Stimulated activated CD8-positive, alpha-beta memory T cell treated with anti-CD3 and anti-CD28 coated beads, Interleukin-12 subunit alpha, Interleukin-12 subunit beta, amount 100 ng/mL, for 24 hours (primary cell): Measurements from ENCODE around the gene LGR5.

Experiments used
- DNase-seq: peaks from one replicate; pipeline ENCODE4 v3.0.0-alpha.2; 2020; ENCODE audit errors: extremely low read depth

Gene LGR5

GRCh38 chr12:71438670-71439361 lies 782 bp upstream of the LGR5 start:
- no peak for DNase-seq

DNA sequence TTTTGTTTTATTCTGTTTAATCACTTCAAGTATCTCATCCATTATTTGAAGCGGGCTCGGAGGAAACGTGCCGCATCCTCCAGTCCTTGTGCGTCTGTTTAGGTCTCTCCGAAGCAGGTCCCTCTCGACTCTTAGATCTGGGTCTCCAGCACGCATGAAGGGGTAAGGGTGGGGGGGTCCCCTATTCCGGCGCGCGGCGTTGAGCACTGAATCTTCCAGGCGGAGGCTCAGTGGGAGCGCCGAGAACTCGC lies 311 bp upstream of the LGR5 start:
- no peak for DNase-seq

DNA sequence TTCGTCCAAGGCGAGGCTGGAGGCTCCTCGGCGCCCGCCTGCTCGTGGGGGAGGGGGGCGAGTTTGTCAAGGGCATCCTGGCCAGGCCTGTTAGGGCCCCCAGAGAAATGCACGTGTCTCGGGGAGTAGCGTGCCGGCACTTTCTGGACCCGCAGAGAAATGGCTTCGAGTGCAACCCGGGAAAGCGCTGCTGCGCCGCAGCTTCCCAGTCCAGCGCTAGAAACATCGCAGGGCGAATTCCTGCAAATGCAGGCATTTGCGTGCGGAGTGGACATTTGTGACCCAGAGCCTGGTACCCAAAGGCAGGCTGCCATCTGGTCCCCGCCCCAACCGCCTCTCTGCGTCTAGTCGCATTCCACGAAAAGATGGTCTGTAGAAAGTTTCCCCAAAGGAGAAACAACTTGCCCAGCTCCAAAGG lies 756 bp downstream of the LGR5 start:
- no peak for DNase-seq

DNA sequence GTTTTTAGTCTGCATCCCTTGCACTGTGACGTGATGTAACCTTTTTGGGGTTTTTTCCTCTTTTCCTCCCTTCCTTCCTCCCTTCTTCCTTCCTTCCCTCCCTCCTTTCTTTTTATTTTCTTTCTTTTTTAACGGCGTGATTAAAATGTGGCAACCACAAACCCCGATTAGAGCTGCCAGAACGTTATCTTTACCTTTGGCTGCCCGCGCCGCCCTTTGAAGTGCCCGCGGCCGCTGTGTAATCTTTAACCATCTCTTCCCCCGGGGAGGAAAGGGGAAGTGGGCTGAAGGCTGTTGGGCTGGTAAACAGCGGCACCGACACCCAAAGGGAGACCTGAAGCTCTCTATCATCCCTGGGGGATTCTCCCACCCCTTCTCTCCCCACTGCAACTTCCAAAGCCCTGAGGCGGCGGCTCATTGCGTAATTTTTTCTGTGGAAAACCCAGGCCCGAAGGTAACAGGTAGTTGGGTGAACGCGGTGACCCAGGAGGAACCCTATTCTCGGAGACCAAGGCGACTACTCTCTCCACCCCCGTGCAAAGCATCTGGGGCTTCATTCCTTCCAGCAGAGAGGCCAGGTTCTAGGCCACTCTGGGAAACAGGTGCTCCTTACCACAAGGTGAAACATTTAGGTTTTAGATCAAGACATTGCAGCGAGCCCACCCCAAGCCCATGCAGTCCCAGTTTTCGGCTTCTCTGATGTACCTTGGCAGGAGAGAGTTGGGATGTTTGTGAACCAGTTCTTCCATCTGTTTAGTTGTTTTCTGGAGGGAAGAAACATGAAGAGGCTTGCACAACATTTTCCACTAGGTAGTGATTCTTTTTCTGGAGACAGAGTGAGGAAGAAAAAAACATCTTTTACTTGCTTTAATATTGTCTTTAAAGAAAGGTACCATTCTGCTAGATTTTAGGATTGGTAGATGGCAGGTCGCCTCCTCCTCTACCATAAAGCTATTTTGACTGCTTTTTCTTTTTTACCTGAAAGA lies 1.5 kb downstream of the LGR5 start:
- DNase-seq, result no peak

- no peak for DNase-seq
These were observed 2.4 kb downstream of the LGR5 start for GRCh38 chr12:71441836-71442566.

GRCh38 chr12:71442567-71442931 lies 3.0 kb downstream of the LGR5 start:
- DNase-seq, result no peak

DNA sequence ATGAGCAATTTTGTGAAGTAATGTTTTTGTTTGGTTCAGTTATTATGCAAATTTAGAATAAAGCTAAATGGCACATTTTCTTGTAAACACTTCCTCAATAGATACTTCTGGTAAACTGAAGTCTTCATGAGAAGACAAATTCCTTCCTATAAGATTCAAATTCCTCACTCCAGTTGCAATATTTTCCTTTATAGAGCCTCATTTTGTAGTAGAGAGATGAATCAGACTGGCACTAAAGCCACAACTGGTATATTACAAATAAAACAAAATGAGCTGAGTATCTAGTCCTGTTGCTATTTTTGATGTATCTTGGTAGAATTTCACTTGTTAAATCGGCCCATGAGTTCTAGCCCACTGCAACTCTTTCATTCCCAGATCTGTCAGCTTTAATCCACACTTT lies 5.5 kb downstream of the LGR5 start:
- no peak for DNase-seq

DNA sequence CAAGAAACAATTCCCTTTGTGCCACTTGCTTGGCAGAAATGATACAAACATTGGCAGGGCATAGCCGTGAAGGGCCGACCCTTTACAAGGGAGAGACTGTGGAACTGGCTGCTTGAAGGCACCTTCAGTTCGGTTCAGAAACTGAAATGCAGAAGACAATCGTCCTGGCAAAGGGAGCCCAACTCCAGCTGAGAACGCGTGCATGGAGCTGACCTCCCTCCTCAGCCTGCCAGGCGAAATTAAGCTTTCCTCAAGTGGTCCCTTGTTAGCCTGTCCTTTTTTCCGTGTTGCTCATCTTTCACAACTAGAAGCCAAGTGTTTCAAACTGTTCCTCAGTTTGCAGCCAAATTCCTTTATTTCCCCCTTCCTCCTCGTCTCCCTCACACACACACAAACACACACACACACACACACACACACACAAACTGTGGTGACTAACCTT lies 8.1 kb downstream of the LGR5 start:
- no peak for DNase-seq

DNA sequence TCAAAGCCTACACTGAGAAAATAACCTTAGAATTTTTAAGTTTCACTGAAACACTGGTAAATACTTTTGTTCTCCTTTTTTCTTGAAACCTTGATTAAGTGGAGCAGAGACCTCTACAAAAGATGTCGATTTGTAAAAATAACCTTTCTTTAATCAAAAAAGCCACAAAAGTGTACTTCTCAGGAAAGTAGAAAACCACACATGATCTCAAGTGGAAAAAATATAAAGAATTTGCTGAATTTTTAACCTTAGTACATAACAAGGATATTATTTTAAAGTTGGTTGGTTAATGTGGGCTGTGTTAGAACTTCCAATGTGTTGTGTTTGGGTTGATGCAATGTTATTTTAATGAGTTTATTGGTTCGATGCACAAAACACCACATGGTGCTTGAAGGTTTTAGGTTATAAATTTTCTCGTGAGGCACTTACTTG lies 8.6 kb downstream of the LGR5 start:
- no peak for DNase-seq

- DNase-seq, result no peak
These were observed 9.9 kb downstream of the LGR5 start for GRCh38 chr12:71449373-71450070.

DNA sequence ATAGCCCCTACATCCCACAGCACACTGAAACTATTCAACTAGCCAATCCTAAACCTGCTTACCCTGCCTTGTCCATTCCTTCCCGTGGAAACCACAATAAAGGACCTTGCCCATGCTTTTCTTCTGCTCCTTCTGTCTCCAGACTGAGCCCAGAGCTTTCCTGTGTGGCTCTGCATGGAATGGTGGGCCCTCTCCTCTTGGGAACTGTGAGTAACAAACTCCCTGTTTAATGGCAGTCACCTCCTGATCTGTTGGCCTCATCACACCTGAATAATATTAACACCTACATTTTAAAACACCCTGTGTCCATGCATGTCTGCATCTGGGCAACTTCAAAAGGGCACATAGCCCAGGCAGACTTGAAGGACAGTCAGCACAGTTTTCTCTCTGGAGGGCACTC lies 12.4 kb downstream of the LGR5 start:
- DNase-seq, result no peak

DNA sequence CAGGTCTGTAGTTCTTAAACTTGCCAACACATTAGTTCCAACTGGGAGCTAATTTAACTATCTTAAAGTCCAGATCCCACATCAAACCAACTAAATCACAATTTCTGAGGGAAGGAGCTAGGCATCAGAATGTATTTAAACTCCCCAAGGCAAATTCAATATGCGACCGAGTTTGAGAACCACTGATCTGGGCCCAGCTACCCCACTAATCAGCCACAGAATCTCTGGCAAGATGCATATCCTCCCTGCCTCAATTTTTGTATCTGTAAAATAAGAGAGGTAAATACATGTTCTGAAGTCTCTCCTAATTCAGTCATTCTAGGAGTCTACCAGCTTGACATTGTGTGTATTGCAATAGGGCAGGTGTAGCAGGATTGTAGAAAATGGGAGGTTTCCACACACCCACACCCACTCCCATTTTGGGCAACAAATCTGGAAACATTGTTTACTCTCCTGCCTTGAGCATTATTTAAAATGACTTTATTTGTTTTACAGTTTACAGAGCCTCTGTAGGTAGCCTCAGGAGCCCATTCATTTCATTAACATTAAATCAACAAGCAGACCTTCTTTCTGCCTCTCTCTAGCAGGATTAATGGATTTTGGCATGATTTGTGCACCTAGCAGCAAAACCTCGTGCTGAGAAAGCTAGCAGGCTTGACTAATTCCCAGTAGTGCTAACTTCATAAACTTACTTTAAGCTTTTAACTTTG lies 15.6 kb downstream of the LGR5 start:
- no peak for DNase-seq

GRCh38 chr12:71456316-71456715 lies 16.7 kb downstream of the LGR5 start:
- DNase-seq, result no peak

GRCh38 chr12:71456990-71457389 lies 17.4 kb downstream of the LGR5 start:
- no peak for DNase-seq

GRCh38 chr12:71460318-71460717 lies 20.7 kb downstream of the LGR5 start:
- no peak for DNase-seq

- no peak for DNase-seq
These were observed 21.4 kb downstream of the LGR5 start for GRCh38 chr12:71460850-71461609.

GRCh38 chr12:71461787-71462328 lies 22.3 kb downstream of the LGR5 start:
- DNase-seq, result no peak

- no peak for DNase-seq
These were observed 26.2 kb downstream of the LGR5 start for GRCh38 chr12:71465796-71466195.

- no peak for DNase-seq
These were observed 29.7 kb downstream of the LGR5 start for GRCh38 chr12:71469258-71469750.

- DNase-seq, result no peak
These were observed 32.9 kb downstream of the LGR5 start for GRCh38 chr12:71472441-71472911.
